Measurements from ENCODE around the gene KIR2DL3.
"Not testable (repeated sequence)": the region's sequence is repeated elsewhere in the genome, so short reads cannot be mapped to it uniquely, and the experiment has no call there.

KIR2DL3 gene

DNA sequence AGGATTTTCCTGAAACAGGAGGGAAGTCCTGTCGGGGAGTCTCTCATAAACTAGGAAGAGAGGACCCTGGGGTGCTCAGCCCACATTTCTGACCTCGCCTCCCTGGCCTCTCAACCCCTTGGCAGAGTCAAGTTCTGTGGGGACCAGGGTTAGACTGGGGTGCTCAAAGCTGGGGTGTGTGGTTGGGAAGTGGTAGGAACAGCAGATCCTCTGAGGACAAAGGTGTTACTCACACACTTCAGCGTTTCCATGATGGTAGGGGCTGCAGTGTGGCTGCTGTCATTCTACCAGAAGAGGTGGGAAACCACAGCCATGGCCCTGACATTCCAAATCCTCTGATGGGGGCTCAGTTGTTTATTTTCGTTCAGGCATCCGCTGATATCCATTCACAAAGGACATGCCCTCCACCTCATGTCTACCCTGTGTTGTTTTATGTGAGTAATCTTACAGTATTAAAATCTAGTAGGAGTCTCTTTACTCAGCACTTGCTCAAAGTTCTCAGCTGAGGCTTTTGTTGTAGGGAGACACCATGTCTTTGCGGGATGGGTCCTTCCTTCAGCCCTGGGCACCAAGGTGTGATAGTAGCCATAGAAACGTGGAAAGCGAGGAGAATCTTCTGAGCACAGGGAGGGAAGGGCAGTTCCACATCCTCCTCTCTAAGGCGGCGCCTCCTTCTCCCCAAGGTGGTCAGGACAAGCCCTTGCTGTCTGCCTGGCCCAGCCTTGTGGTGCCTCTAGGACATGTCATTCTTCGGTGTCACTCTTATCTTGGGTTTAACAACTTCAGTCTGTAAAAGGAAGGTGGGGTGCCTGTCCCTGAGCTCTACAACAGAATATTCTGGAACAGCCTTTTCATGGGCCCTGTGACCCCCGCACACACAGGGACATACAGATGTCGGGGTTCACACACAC is 1.5 kb downstream of the KIR2DL3 start:
- H3K4me3 ChIP-seq (ENCODE audit: low read depth, low read length) = no peak overlapping the region
- DNase-seq (ENCODE audit: low read depth) = no peak

DNA sequence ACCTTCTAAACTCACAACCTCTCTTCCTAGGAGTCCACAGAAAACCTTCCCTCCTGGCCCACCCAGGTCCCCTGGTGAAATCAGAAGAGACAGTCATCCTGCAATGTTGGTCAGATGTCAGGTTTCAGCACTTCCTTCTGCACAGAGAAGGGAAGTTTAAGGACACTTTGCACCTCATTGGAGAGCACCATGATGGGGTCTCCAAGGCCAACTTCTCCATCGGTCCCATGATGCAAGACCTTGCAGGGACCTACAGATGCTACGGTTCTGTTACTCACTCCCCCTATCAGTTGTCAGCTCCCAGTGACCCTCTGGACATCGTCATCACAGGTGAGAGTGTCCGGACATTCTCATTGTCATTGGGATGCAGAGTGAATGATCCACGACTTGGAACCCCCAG is 3.6 kb downstream of the KIR2DL3 start:
- DNase-seq (ENCODE audit: low read depth); H3K4me3 ChIP-seq (ENCODE audit: low read depth, low read length): not testable (repeated sequence)

DNA sequence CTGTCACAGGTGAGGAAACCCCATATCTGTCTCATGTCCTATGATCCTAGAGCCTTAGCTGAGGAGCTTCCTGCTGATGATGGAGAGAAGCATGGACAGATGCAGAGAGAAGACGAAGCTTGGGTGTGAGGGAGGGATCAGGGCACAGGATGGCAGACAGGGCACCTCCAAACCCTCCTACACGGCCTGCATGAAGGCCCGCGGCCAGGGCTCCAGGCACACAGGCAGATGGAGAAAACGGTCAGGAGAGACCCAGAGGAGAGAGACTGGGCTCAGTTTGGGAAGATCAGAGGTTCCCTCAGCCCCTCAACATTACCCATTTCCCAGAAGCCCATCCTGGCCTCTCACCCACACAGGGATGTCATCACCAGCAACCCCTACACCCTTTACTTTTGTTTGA is 5.8 kb downstream of the KIR2DL3 start:
- not testable (repeated sequence) for H3K4me3 ChIP-seq (ENCODE audit: low read depth, low read length); DNase-seq (ENCODE audit: low read depth)

GRCh38 chr19:54747614-54748322 is 9.5 kb downstream of the KIR2DL3 start:
- not testable (repeated sequence) for H3K4me3 ChIP-seq (ENCODE audit: low read depth, low read length)

GRCh38 chr19:54750276-54750675 is 12.0 kb downstream of the KIR2DL3 start:
- H3K4me3 ChIP-seq (ENCODE audit: low read depth, low read length) = not testable (repeated sequence)

More at GRCh38 chr19:54747614-54748322, 9.5 kb downstream of the KIR2DL3 start:
- not testable (repeated sequence) for DNase-seq (ENCODE audit: low read depth)

DNA sequence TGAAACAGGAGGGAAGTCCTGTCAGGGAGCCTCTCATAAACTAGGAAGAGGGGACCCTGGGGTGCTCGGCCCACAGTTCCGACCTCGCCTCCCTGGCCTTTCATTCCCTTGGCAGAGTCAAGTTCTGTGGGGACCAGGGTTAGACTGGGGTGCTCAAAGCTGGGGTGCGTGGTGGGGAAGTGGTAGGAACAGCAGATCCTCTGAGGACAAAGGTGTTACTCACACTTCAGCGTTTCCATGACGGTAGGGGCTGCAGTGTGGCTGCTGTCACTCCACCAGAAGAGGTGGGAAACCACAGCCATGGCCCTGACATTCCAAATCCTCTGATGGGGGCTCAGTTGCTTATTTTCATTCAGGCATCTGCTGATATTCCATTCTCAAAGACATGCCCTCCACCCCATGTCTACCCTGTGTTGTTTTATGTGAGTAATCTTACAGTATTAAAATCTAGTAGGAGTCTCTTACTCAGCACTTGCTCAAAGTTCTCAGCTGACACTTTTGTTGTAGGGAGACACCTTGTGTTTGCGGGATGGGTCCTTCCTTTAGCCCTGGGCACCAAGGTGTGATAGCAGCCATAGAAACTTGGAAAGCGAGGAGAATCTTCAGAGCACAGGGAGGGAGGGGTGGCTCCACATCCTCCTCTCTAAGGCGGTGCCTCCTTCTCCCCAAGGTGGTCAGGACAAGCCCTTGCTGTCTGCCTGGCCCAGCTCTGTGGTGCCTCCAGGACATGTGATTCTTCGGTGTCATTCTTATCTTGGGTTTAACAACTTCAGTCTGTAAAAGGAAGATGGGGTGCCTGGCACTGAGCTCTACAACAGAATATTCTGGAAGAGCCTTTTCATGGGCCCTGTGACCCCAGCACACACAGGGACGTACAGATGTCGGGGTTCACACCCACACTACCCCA is 18.1 kb downstream of the KIR2DL3 start:
- not testable (repeated sequence) for H3K4me3 ChIP-seq (ENCODE audit: low read depth, low read length); DNase-seq (ENCODE audit: low read depth)

More at GRCh38 chr19:54750276-54750675, 12.0 kb downstream of the KIR2DL3 start:
- DNase-seq (ENCODE audit: low read depth) = not testable (repeated sequence)

DNA sequence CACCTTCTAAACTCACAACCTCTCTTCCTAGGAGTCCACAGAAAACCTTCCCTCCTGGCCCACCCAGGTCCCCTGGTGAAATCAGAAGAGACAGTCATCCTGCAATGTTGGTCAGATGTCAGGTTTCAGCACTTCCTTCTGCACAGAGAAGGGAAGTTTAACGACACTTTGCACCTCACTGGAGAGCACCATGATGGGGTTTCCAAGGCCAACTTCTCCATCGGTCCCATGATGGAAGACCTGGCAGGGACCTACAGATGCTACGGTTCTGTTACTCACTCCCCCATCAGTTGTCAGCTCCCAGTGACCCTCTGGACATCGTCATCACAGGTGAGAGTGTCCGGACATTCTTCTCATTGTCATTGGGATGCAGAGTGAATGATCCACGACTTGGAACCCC is 20.3 kb downstream of the KIR2DL3 start:
- DNase-seq (ENCODE audit: low read depth); H3K4me3 ChIP-seq (ENCODE audit: low read depth, low read length): not testable (repeated sequence)

- H3K4me3 ChIP-seq (ENCODE audit: low read depth, low read length); DNase-seq (ENCODE audit: low read depth): not testable (repeated sequence)
Observed at GRCh38 chr19:54764219-54764618, 25.9 kb downstream of the KIR2DL3 start.

GRCh38 chr19:54766464-54766863 is 28.2 kb downstream of the KIR2DL3 start:
- not testable (repeated sequence) for H3K4me3 ChIP-seq (ENCODE audit: low read depth, low read length); DNase-seq (ENCODE audit: low read depth)

DNA sequence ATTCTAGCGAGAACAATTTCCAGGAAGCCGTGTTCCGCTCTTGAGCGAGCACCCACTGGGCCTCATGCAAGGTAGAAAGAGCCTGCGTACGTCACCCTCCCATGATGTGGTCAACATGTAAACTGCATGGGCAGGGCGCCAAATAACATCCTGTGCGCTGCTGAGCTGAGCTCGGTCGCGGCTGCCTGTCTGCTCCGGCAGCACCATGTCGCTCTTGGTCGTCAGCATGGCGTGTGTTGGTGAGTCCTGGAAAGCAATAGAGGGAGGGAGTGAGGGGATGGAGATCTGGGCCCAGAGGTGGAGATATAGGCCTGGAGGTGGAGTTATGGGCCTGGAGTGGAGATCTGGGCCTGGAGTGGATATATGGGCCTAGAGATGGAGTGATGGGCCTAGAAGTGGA is 31.3 kb downstream of the KIR2DL3 start, which contains the start of gene KIR2DL1:
KIR2DL1 (plus strand) TSS at position 148 of the 400 bp plus-strand sequence; CDS start at position 206, 58 bp downstream.
- DNase-seq (ENCODE audit: low read depth); H3K4me3 ChIP-seq (ENCODE audit: low read depth, low read length): not testable (repeated sequence)

- DNase-seq (ENCODE audit: low read depth); H3K4me3 ChIP-seq (ENCODE audit: low read depth, low read length): not testable (repeated sequence)
Observed at GRCh38 chr19:54770511-54770910, 32.2 kb downstream of the KIR2DL3 start.

GRCh38 chr19:54771018-54771960 is 33.0 kb downstream of the KIR2DL3 start:
- not testable (repeated sequence) for DNase-seq (ENCODE audit: low read depth); H3K4me3 ChIP-seq (ENCODE audit: low read depth, low read length)

DNA sequence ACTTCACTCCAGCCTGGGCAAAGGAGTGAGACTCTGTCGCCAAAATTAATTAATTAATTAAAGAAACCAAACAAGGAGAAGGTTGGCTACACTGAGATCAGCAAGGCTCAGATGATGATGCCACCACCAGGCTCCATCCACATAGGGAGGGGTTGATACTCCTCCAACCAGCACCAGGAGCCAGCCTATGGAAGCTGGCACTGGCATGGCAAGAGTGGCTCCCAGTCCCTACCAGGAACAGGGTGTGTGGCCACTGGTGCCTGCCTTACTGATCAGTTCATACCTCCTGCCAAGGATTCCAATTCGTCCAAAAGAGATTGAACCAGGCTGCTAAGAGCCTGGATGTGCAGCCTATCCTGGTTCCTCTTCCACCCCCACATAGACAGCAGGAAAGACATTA is 34.4 kb downstream of the KIR2DL3 start:
- not testable (repeated sequence) for DNase-seq (ENCODE audit: low read depth)

GRCh38 chr19:54775095-54775815 is 36.9 kb downstream of the KIR2DL3 start:
- not testable (repeated sequence) for DNase-seq (ENCODE audit: low read depth); H3K4me3 ChIP-seq (ENCODE audit: low read depth, low read length)

More for the DNA sequence above, 34.4 kb downstream of the KIR2DL3 start:
- not testable (repeated sequence) for H3K4me3 ChIP-seq (ENCODE audit: low read depth, low read length)

DNA sequence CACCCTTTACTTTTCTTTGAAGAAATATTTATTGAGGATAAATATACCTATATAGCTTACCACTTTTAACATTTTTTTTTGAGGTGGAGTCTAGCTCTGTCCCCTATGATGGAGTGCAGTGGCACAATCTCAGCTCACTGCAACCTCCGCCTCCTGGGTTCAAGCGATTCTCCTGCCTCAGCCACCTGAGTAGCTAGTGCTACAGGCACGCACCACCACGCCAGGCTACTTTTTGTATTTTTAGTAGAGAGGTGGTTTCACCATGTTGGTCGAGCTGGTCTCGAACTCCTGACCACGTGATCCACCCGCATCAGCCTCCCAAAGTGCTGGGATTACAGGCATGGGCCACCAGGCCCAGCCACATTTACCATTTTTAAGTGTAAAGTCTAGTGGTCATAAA is 37.5 kb downstream of the KIR2DL3 start:
- H3K4me3 ChIP-seq (ENCODE audit: low read depth, low read length); DNase-seq (ENCODE audit: low read depth): not testable (repeated sequence)

DNA sequence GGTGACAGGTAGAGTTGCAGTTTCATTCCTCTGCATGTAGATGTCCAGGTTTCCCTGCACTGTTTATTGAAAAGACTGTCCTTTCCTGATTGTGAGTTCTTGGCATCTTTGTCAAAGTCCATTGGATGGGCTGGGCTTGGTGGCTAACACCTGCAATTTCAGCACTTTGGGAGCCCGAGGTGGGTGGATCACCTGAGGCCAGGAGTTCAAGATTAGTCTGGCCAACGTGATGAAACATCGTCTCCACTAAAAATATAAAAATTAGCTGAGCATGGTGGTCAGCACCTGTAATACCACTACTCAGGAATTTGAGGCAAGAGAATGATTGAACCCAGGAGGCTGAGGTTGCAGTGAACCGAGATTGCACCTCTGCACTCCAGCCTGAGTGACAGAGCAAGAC is 39.5 kb downstream of the KIR2DL3 start:
- not testable (repeated sequence) for H3K4me3 ChIP-seq (ENCODE audit: low read depth, low read length); DNase-seq (ENCODE audit: low read depth)

- not testable (repeated sequence) for DNase-seq (ENCODE audit: low read depth); H3K4me3 ChIP-seq (ENCODE audit: low read depth, low read length)
Observed at GRCh38 chr19:54778896-54779295, 40.6 kb downstream of the KIR2DL3 start.

All from skeletal muscle cell (primary cell).